B cell (primary cell): Measurements from ENCODE around the gene FYN. TPM values are rescaled to one million over a fixed set of nuclear protein-coding genes. Genes with fewer than 3 reads are reported as not detected.
"Not testable (repeated sequence)": the region's sequence is repeated elsewhere in the genome, so short reads cannot be mapped to it uniquely, and the experiment has no call there.

Experiments used
- ATAC-seq: fragments of 200-7000 bp; cut with Tn5 transposase; one replicate; pipeline ENCODE4 v1.10.0; 2021; ENCODE audit warnings: low read depth, mild to moderate bottlenecking, moderate number of reproducible peaks, moderate library complexity
- CTCF ChIA-PET: fragments of 350-600 bp; sonication (Branson Sonifier 250); formaldehyde crosslinking; loops from one replicate; lab custom pipeline; 2021; ENCODE audit warnings: antibody characterized with exemption, inconsistent platforms; lab: Charles Lee
- POLR2A ChIA-PET: fragments of 350-600 bp; sonication (Branson Sonifier 250); formaldehyde crosslinking; loops from one replicate; lab custom pipeline; 2021; ENCODE audit warnings: antibody characterized with exemption; lab: Charles Lee
- DNase-seq: peaks from one replicate; pipeline ENCODE4 v3.0.0; 2013
- H2AFZ ChIP-seq: 2 replicates; pipeline ENCODE4 v1.6.1; 2012; ENCODE audit warnings: mild to moderate bottlenecking, low read depth, low read length; ENCODE audit not compliant: insufficient read depth, poor library complexity, severe bottlenecking
- H3K27ac ChIP-seq, 2 donors: 1 replicate in 1 of 2; 2 replicates in 1 of 2; pipeline ENCODE4 v1.5.1; 2012 to 2013; ENCODE audit warnings: low read length in 2 of 2, mild to moderate bottlenecking in 2 of 2, moderate library complexity in 1 of 2
- H3K27me3 ChIP-seq, 4 experiments: fragments of 200-600 bp in 1 of 4; sonication (generic) in 1 of 4; replicated peaks in 1 of 4; 1 replicate in 2 of 4; 2 replicates in 2 of 4; pipeline versions ENCODE4 v1.6.1 to v1.7.0; 2013 to 2016; ENCODE audit warnings: low read length in 3 of 4, mild to moderate bottlenecking in 2 of 4, mixed read lengths in 1 of 4, moderate library complexity in 1 of 4; ENCODE audit not compliant: insufficient read depth in 4 of 4, control insufficient read depth in 3 of 4; ENCODE audit errors: control extremely low read depth in 1 of 4
- H3K36me3 ChIP-seq, 2 experiments: replicated peaks in 1 of 2; 1 replicate in 1 of 2; 2 replicates in 1 of 2; pipeline versions ENCODE4 v1.6.1 to v1.7.1; 2013; ENCODE audit warnings: low read length in 1 of 2; ENCODE audit not compliant: insufficient read depth in 2 of 2, control insufficient read depth in 1 of 2; ENCODE audit errors: control extremely low read depth in 1 of 2, extremely low read depth in 1 of 2
- H3K4me1 ChIP-seq, 2 donors: fragments of 200-600 bp in 1 of 2; sonication (generic) in 1 of 2; 1 replicate in 1 of 2; 2 replicates in 1 of 2; pipeline versions ENCODE4 v1.5.1 to v1.6.1; 2013 to 2017; ENCODE audit warnings: low read length in 2 of 2; ENCODE audit not compliant: control insufficient read depth in 2 of 2, insufficient read depth in 2 of 2
- H3K4me2 ChIP-seq: replicated peaks from 2 replicates; pipeline ENCODE3; 2012; ENCODE audit warnings: mild to moderate bottlenecking, low read depth, low read length; ENCODE audit not compliant: poor library complexity, severe bottlenecking
- H3K4me3 ChIP-seq, 5 experiments: fragments of 200-600 bp in 1 of 5; sonication (generic) in 1 of 5; 1 replicate in 3 of 5; 2 replicates in 2 of 5; pipeline versions ENCODE4 v1.5.1 to v1.7.0; 2011 to 2016; ENCODE audit warnings: low read length in 4 of 5, mild to moderate bottlenecking in 4 of 5, low read depth in 2 of 5, control low read depth in 1 of 5, moderate library complexity in 1 of 5; ENCODE audit not compliant: insufficient read depth in 1 of 5; ENCODE audit errors: control extremely low read depth in 1 of 5, extremely low read depth in 1 of 5
- H3K79me2 ChIP-seq: fragments of 200-600 bp; sonication (generic); one replicate; pipeline ENCODE4 v1.6.0; 2016; ENCODE audit warnings: low read length; ENCODE audit not compliant: control insufficient read depth, insufficient read depth
- H3K9ac ChIP-seq: fragments of 200-600 bp; sonication (generic); 2 replicates; pipeline ENCODE4 v1.6.1; 2017; ENCODE audit warnings: mild to moderate bottlenecking, low read length, moderate library complexity
- H3K9me3 ChIP-seq, 3 donors: one replicate each; pipeline versions ENCODE4 v1.6.1 to v1.7.1; 2013; ENCODE audit warnings: low read length in 2 of 3; ENCODE audit not compliant: control insufficient read depth in 2 of 3, insufficient read depth in 1 of 3; ENCODE audit errors: control extremely low read depth in 1 of 3
- H4K20me1 ChIP-seq: 2 replicates; pipeline ENCODE4 v1.6.0; 2012; ENCODE audit warnings: mild to moderate bottlenecking, low read length; ENCODE audit not compliant: insufficient read depth, control insufficient read depth, poor library complexity, severe bottlenecking
- H3K27ac Mint-ChIP-seq: one replicate; pipeline ENCODE4 v1.8.0; 2021; ENCODE audit warnings: mixed read lengths
- H3K27me3 Mint-ChIP-seq: one replicate; pipeline ENCODE4 v1.8.0; 2021; ENCODE audit warnings: mixed read lengths
- H3K4me1 Mint-ChIP-seq: one replicate; pipeline ENCODE4 v1.8.0; 2021; ENCODE audit warnings: mixed read lengths
- H3K4me3 Mint-ChIP-seq: one replicate; pipeline ENCODE4 v1.8.0; 2021; ENCODE audit warnings: mixed read lengths
- H3K9me3 Mint-ChIP-seq: one replicate; pipeline ENCODE4 v1.8.0; 2022; ENCODE audit warnings: mixed read lengths; ENCODE audit not compliant: insufficient read depth
- EZH2 ChIP-seq: IDR thresholded peaks from 2 replicates; pipeline ENCODE4 v1.6.1; 2012; ENCODE audit warnings: borderline replicate concordance, low read depth, mild to moderate bottlenecking, moderate library complexity, low read length; ENCODE audit not compliant: insufficient read depth, poor library complexity, severe bottlenecking
- WGBS: methylation state at CpG from one replicate; pipeline ENCODE4 v1.1.5; 2013; ENCODE audit warnings: missing lambda C conversion rate; ENCODE audit not compliant: insufficient coverage; 5-methylcytosine and 5-hydroxymethylcytosine counted together
- intact Hi-C: fragments of 100-400 bp; cut with micrococcal nuclease; formaldehyde crosslinking; loops from one replicate; pipeline ENCODE4 v1.10.0; 2022
- polyA plus RNA-seq: library from polyadenylated mRNA; depleted of rRNA; stranded (reverse); fragments of >200 nt; gene quantifications from 2 replicates; pipeline ENCODE4 v1.2.3, GENCODE V29; 2012
- total RNA-seq, 2 donors: library from RNA; stranded (reverse); fragments of 120-200 nt in 1 of 2; gene quantifications; 1 replicate in 1 of 2; 2 replicates in 1 of 2; pipeline versions ENCODE4 v1.2.3 to v1.2.4, GENCODE V29; 2013 to 2022
- TF ChIP-seq, protein P1 (sequence below): fragments of 200-600 bp; IDR thresholded peaks from one replicate; pipeline ENCODE4 v1.8.0; 2022; ENCODE audit warnings: antibody characterized with exemption, mild to moderate bottlenecking

Gene FYN
- total and polyA plus RNA-seq, 2 donors (not counting 1 experiment from before 2014, with no cell fraction given), result 54.1 to 94.0 TPM

DNA sequence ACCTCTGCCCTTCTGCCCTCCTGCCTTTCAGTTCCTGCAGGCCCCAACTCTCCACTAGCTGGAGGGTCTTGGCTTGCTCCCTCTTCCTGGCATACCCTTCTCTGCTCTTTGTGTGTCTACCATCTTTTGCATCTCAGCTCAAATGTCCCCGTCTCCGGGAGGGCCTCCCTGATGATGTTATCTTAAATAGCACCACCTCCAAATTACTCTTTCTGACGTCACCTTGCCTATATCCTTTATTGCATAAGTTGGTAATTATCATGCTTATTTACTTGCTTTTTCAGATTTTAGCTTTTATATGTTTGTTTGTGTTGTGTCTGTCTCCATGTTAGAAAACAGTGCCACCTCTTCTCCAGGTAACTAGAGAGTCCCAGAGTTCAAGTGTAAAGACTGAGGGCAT is 36.0 kb upstream of the FYN start:
- no CpG with 5 or more reads among the region's 3 CpGs for WGBS

DNA sequence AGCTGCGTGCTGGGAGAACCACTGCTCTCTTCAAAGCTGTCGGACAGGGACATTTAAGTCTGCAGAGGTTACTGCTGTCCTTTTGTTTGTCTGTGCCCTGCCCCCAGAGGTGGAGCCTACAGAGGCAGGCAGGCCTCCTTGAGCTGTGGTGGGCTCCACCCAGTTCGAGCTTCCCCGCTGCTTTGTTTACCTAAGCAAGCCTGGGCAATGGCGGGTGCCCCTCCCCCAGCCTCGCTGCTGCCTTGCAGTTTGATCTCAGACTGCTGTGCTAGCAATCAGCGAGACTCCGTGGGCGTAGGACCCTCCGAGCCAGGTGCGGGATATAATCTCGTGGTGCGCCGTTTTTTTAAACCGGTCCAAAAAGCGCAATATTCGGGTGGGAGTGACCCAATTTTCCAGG is 35.1 kb upstream of the FYN start:
- not testable (repeated sequence) for H3K4me2 ChIP-seq

More for the DNA sequence above, 36.0 kb upstream of the FYN start:
- Mint-ChIP-seq H3K27me3 (peaks cover 5% of the 10 kb centered on the region), H3K9me3 (no peaks in the 10 kb centered on the region), H3K4me1 (no peaks in the 10 kb centered on the region), H3K27ac (no peak overlapping the region), H3K4me3 (no peak overlapping the region)
- Histone ChIP-seq H3K9ac (no peak overlapping the region), H2AFZ (no peak overlapping the region), H3K9me3 (no peaks in the 10 kb centered on the region), H4K20me1 (no peaks in the 10 kb centered on the region), H3K27me3 (no peaks in the 10 kb centered on the region), H3K4me1 (no peaks in the 10 kb centered on the region), H3K79me2 (no peaks in the 10 kb centered on the region), H3K4me2 (no peak overlapping the region), H3K36me3 (no peaks in the 10 kb centered on the region), H3K4me3 (no peak overlapping the region), H3K27ac (no peak overlapping the region)
- ChIA-PET POLR2A (no interaction called here), CTCF (interaction anchor here (0.7 kb wide), 1 partner anchor 452 kb away, joined by 3 read pairs; no protein-coding TSS in a partner anchor)
- ATAC-seq (no peak), DNase-seq (no peak)
- no peak for TF ChIP-seq EZH2
- TF ChIP-seq, protein P1, sequence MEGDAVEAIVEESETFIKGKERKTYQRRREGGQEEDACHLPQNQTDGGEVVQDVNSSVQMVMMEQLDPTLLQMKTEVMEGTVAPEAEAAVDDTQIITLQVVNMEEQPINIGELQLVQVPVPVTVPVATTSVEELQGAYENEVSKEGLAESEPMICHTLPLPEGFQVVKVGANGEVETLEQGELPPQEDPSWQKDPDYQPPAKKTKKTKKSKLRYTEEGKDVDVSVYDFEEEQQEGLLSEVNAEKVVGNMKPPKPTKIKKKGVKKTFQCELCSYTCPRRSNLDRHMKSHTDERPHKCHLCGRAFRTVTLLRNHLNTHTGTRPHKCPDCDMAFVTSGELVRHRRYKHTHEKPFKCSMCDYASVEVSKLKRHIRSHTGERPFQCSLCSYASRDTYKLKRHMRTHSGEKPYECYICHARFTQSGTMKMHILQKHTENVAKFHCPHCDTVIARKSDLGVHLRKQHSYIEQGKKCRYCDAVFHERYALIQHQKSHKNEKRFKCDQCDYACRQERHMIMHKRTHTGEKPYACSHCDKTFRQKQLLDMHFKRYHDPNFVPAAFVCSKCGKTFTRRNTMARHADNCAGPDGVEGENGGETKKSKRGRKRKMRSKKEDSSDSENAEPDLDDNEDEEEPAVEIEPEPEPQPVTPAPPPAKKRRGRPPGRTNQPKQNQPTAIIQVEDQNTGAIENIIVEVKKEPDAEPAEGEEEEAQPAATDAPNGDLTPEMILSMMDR, result no peak
- intact Hi-C loops, result no loop called here

More for the DNA sequence above, 35.1 kb upstream of the FYN start:
- H3K9me3 ChIP-seq, H3K9ac ChIP-seq, H4K20me1 ChIP-seq, ATAC-seq, H3K4me3 ChIP-seq, H3K27ac Mint-ChIP-seq, H3K79me2 ChIP-seq, H3K4me1 Mint-ChIP-seq, H3K4me3 Mint-ChIP-seq, H3K27me3 Mint-ChIP-seq, H2AFZ ChIP-seq, H3K36me3 ChIP-seq, H3K27ac ChIP-seq, intact Hi-C loops, H3K9me3 Mint-ChIP-seq, POLR2A ChIA-PET, H3K27me3 ChIP-seq, CTCF ChIA-PET, H3K4me1 ChIP-seq, DNase-seq: not testable (repeated sequence)
- no CpG with 5 or more reads among the region's 17 CpGs for WGBS
